ENCODE data around the gene TOR1A. TPM values are rescaled to one million over a fixed set of nuclear protein-coding genes. Genes with fewer than 3 reads are reported as not detected.

Gene TOR1A
- total RNA-seq, 1 experiment from 2014 or later, result 24.4 TPM

DNA sequence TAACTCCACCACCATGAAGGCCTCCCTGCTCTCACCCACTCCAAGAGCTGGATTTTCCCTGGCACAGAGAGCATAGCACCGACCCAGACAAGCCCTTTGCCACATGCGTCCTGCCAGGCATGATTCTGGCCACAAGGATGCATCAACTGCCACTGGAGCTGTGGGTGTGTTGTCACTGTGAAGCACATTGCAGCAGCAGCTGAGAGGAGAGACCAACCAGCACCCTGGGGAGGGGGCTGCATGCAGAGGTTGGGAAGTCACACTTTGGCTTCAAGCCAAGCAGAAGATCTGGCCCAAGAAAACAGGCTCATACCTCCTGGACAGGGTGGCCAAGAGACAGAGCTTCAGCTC, 48.5 kb downstream of the TOR1A start:
- Histone ChIP-seq H3K9me3 (ENCODE audit: control insufficient read depth in 1 of 2, insufficient read depth in 1 of 2, low read depth in 1 of 2, low read length in 2 of 2) (no peaks in the 10 kb centered on the region), H3K79me2 (ENCODE audit: insufficient read depth, low read length) (no peaks in the 10 kb centered on the region), H3K4me2 (ENCODE audit: low read length) (no peak overlapping the region), H3K9me2 (ENCODE audit: insufficient read depth) (no peaks in the 10 kb centered on the region), H3K27me3 (ENCODE audit: insufficient read depth, low read length) (no peaks in the 10 kb centered on the region), H4K20me1 (ENCODE audit: insufficient read depth) (no peaks in the 10 kb centered on the region), H2AFZ (ENCODE audit: low read depth, low read length, poor library complexity, severe bottlenecking) (no peak overlapping the region), H3K9ac (ENCODE audit: low read length) (no peak overlapping the region), H3K36me3 (ENCODE audit: control insufficient read depth in 1 of 2, insufficient read depth in 2 of 2, low read length in 2 of 2) (no peaks in the 10 kb centered on the region), H3K4me3 (replicated peaks in 1 of 2; ENCODE audit: low read depth in 1 of 2, low read length in 2 of 2) (no peak overlapping the region), H3K4me1 (ENCODE audit: control insufficient read depth in 1 of 2, insufficient read depth in 2 of 2, low read length in 2 of 2) (peaks cover 26% of the 10 kb centered on the region in 2 experiments), H3K27ac (ENCODE audit: low read depth, low read length) (no peak overlapping the region)
- intact Hi-C loops (cut with micrococcal nuclease), result no loop called here
- CTCF ChIA-PET, result interaction anchor here (3.9 kb wide), 1 partner anchor 37 kb away, joined by 42 read pairs; no protein-coding TSS in a partner anchor
- TF ChIP-seq, protein P1, sequence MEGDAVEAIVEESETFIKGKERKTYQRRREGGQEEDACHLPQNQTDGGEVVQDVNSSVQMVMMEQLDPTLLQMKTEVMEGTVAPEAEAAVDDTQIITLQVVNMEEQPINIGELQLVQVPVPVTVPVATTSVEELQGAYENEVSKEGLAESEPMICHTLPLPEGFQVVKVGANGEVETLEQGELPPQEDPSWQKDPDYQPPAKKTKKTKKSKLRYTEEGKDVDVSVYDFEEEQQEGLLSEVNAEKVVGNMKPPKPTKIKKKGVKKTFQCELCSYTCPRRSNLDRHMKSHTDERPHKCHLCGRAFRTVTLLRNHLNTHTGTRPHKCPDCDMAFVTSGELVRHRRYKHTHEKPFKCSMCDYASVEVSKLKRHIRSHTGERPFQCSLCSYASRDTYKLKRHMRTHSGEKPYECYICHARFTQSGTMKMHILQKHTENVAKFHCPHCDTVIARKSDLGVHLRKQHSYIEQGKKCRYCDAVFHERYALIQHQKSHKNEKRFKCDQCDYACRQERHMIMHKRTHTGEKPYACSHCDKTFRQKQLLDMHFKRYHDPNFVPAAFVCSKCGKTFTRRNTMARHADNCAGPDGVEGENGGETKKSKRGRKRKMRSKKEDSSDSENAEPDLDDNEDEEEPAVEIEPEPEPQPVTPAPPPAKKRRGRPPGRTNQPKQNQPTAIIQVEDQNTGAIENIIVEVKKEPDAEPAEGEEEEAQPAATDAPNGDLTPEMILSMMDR (IDR thresholded peaks at IDR 0.05 in 2 of 3, conservative IDR thresholded peaks at IDR 0.05 in 1 of 3; ENCODE audit: borderline replicate concordance in 1 of 3, insufficient read depth in 1 of 3, low read depth in 2 of 3, low read length in 2 of 3), result no peak
- no peak for TF ChIP-seq POLR2AphosphoS5 (IDR thresholded peaks at IDR 0.05; ENCODE audit: low read depth, low read length)
- TF ChIP-seq ATF3 (IDR thresholded peaks at IDR 0.05), result no peak
- TF ChIP-seq, protein P2, sequence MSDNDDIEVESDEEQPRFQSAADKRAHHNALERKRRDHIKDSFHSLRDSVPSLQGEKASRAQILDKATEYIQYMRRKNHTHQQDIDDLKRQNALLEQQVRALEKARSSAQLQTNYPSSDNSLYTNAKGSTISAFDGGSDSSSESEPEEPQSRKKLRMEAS (IDR thresholded peaks at IDR 0.05), result no peak
- no peak for TF ChIP-seq POLR2A (IDR thresholded peaks at IDR 0.05; ENCODE audit: borderline replicate concordance, extremely low read depth, insufficient read depth, insufficient read length)
- TF ChIP-seq RAD21 (IDR thresholded peaks at IDR 0.05; ENCODE audit: low read depth), result no peak
- TF ChIP-seq, protein P3, sequence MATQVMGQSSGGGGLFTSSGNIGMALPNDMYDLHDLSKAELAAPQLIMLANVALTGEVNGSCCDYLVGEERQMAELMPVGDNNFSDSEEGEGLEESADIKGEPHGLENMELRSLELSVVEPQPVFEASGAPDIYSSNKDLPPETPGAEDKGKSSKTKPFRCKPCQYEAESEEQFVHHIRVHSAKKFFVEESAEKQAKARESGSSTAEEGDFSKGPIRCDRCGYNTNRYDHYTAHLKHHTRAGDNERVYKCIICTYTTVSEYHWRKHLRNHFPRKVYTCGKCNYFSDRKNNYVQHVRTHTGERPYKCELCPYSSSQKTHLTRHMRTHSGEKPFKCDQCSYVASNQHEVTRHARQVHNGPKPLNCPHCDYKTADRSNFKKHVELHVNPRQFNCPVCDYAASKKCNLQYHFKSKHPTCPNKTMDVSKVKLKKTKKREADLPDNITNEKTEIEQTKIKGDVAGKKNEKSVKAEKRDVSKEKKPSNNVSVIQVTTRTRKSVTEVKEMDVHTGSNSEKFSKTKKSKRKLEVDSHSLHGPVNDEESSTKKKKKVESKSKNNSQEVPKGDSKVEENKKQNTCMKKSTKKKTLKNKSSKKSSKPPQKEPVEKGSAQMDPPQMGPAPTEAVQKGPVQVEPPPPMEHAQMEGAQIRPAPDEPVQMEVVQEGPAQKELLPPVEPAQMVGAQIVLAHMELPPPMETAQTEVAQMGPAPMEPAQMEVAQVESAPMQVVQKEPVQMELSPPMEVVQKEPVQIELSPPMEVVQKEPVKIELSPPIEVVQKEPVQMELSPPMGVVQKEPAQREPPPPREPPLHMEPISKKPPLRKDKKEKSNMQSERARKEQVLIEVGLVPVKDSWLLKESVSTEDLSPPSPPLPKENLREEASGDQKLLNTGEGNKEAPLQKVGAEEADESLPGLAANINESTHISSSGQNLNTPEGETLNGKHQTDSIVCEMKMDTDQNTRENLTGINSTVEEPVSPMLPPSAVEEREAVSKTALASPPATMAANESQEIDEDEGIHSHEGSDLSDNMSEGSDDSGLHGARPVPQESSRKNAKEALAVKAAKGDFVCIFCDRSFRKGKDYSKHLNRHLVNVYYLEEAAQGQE (IDR thresholded peaks at IDR 0.05; ENCODE audit: low read depth), result no peak
- no peak for TF ChIP-seq EZH2 (IDR thresholded peaks at IDR 0.05)
- no peak for TF ChIP-seq ZNF274 (IDR thresholded peaks at IDR 0.05; ENCODE audit: low read depth, low read length)
- DNase-seq (ENCODE audit: low read depth, low spot score) (no peak), ATAC-seq (no peak)
- BruUV-seq (replicated peaks), result no TSS peak
- POLR2A ChIA-PET, result no interaction called here
- RAD21 ChIA-PET (ENCODE audit: low non-redundant PET in 1 of 2, low total read pairs in 2 of 2, uncharacterized antibody in 2 of 2, unreplicated experiment in 2 of 2), result no interaction called here
